ENCODE results near the gene RAP2A. TPM values are rescaled to one million over a fixed set of nuclear protein-coding genes. Genes with fewer than 3 reads are reported as not detected.

The RAP2A gene
- total RNA-seq, 4 donors from 2014 or later, result 15.8 to 26.9 (median 18.2) TPM

DNA sequence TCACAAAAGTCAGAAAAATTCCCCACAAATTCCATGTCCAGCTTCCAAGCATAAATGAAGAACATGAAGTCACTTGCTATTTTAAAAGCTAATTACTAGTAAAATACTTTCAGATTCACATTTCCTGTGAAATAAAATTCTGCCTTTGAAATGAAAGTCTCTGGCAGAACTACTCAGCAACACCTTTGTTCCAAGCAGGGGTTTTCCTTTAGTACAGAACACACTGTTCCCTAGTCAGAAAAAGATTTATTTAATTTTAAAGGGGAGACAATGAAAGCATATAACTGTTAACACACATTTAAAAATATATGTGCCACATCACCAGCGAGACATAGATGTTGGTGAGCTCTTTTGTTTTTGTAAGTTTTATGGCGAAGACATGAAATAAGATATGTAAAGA lies 26.4 kb upstream of the RAP2A start:
- no peak for TF ChIP-seq CTCF (IDR thresholded peaks at IDR 0.05)
- no peak for TF ChIP-seq POLR2A (IDR thresholded peaks at IDR 0.05)
- H3K27ac ChIP-seq, result no peak overlapping the region
- H3K36me3 ChIP-seq, result no peaks in the 10 kb centered on the region

GRCh38 chr13:97408938-97409337 lies 25.0 kb upstream of the RAP2A start:
- no peak for DNase-seq
- H3K27me3 ChIP-seq, result no peaks in the 10 kb centered on the region
- TF ChIP-seq CTCF (IDR thresholded peaks at IDR 0.05), result no peak
- TF ChIP-seq POLR2A (IDR thresholded peaks at IDR 0.05), result no peak
- WGBS, 2 donors, result 96 to 97% methylated on average over 2 of the region's 2 CpGs
- no peaks in the 10 kb centered on the region for H3K9me3 ChIP-seq
- no peak overlapping the region for H3K4me3 ChIP-seq (replicated peaks in 1 of 3)
- no peaks in the 10 kb centered on the region for H3K4me1 ChIP-seq
- intact Hi-C loops (cut with DNase I), result no loop called here
- H3K27ac ChIP-seq, result no peak overlapping the region
- H3K36me3 ChIP-seq, result no peaks in the 10 kb centered on the region

More for the DNA sequence above, 26.4 kb upstream of the RAP2A start:
- WGBS, 2 donors, result 82 to 89% methylated on average over 2 of the region's 2 CpGs
- Histone ChIP-seq H3K4me1 (no peaks in the 10 kb centered on the region), H3K27me3 (no peaks in the 10 kb centered on the region), H3K9me3 (no peaks in the 10 kb centered on the region), H3K4me3 (replicated peaks in 1 of 3) (no peak overlapping the region)
- intact Hi-C loops (cut with DNase I), result no loop called here
- DNase-seq, result no peak

- Histone ChIP-seq H3K9me3 (no peaks in the 10 kb centered on the region), H3K27me3 (no peaks in the 10 kb centered on the region), H3K36me3 (no peaks in the 10 kb centered on the region), H3K4me3 (replicated peaks in 1 of 3) (no peak overlapping the region), H3K4me1 (no peaks in the 10 kb centered on the region), H3K27ac (no peak overlapping the region)
- DNase-seq, result no peak
- intact Hi-C loops (cut with DNase I), result no loop called here
- WGBS, 2 donors, result 93 to 94% methylated on average over 6 of the region's 6 CpGs
- TF ChIP-seq CTCF (IDR thresholded peaks at IDR 0.05) (no peak), POLR2A (IDR thresholded peaks at IDR 0.05) (no peak)
Observed at GRCh38 chr13:97411984-97412383, 22.0 kb upstream of the RAP2A start.

DNA sequence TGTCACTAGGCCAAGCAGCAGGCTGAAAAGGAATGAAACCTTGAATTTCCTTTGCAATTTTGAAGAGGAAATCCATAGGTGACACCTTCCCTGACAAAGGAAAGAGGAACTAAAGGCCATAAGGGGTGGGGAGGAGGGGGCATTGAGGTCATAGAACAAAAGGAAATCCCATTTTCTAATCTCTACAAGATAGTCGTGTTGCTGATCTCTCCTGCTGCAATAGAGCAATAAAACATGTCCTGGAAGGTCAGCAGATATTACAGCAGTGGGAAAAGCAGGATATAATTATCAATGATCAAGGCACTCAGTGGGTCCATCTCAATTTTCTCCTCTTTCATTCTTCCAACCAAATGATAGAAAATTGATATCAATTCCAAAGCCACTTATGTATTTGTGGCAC lies 20.3 kb upstream of the RAP2A start:
- Histone ChIP-seq H3K4me3 (replicated peaks in 1 of 3) (no peak overlapping the region), H3K36me3 (no peaks in the 10 kb centered on the region), H3K27me3 (no peaks in the 10 kb centered on the region), H3K27ac (no peak overlapping the region), H3K4me1 (no peaks in the 10 kb centered on the region), H3K9me3 (no peaks in the 10 kb centered on the region)
- intact Hi-C loops (cut with DNase I), result no loop called here
- 44 to 55% methylated on average over 1 of the region's 1 CpG for WGBS, 2 donors
- TF ChIP-seq CTCF (IDR thresholded peaks at IDR 0.05) (no peak), POLR2A (IDR thresholded peaks at IDR 0.05) (no peak)
- DNase-seq, result no peak

GRCh38 chr13:97414392-97414791 lies 19.6 kb upstream of the RAP2A start:
- H3K4me1 ChIP-seq, result no peaks in the 10 kb centered on the region
- no peaks in the 10 kb centered on the region for H3K27me3 ChIP-seq
- TF ChIP-seq CTCF (IDR thresholded peaks at IDR 0.05), result no peak
- no peak for TF ChIP-seq POLR2A (IDR thresholded peaks at IDR 0.05)
- H3K9me3 ChIP-seq, result no peaks in the 10 kb centered on the region
- 76 to 80% methylated on average over 4 of the region's 4 CpGs for WGBS, 2 donors
- H3K27ac ChIP-seq, result no peak overlapping the region
- no peak for DNase-seq
- intact Hi-C loops (cut with DNase I), result no loop called here
- H3K36me3 ChIP-seq, result no peaks in the 10 kb centered on the region
- no peak overlapping the region for H3K4me3 ChIP-seq (replicated peaks in 1 of 3)
